GM19455 (cell line): ENCODE data around the gene RABIF.
"Not testable (repeated sequence)": the region's sequence is repeated elsewhere in the genome, so short reads cannot be mapped to it uniquely, and the experiment has no call there.

ENCODE experiments used
- ATAC-seq: cut with Tn5 transposase; IDR thresholded peaks from one replicate; pipeline ENCODE4 v1.9.1; 2021; ENCODE audit not compliant: unreplicated experiment

The RABIF gene

DNA sequence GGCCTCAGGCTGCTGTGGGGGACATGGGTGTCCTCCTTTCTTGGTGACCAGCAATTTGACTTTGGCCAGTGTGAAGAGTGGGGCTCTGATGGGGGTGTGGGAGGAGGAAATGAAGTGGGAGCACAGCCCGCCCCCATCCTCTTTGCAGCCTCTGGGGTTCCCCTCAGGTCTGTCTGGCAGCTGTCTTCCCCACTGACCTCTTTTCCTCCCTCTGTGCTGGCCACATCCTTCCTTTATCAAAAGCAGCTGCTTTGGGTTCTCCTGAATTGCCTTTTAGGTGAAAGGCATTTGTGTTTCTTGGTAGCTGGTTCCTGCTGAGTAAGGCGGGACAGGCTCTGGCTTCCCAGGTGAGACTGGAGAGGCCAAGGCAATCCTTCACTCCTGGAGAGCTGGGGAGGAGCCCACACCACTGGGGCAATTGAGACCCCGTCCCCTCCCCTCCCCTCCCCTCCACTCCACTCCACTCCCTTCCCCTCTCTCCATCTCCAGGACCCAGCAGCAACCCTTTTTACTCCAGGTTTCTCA lies 53.3 kb downstream of the RABIF start:
- no peak for ATAC-seq

DNA sequence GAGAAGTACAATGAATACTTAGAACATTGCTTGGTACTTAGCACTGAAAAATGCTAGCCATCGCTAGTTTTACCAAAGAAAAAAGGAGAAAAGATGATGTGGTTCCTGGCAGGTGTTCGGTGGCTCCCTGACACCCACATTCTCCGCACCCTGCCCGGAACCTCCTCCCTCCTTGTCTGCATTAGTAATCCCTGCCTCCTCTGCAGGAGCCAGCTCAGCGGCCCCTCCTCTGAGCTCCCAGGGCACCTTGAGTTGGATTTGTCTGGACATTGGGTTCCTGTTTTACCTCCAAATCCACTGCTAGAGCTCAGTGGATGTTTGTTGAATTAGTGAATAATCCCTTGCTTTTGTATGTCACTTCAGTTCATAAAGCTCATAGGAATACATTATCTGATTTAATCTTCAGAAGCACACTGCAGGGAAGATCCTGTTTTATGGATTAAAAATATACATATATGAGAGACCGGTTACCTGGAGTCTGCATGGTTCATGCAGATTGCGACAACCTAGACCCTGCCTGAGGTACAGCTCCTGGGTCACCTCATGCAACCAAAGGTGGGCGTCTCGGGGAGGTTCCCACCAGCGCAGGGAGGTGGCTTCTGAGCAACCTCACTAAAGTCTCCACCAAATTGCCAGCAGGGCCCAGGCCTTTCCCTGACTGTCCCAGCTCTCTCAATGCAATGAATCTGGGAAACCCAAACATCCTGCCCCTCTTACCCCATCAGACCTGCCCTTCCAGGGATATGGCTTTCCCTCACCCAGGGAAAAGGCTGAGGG lies 54.0 kb downstream of the RABIF start:
- no peak for ATAC-seq

DNA sequence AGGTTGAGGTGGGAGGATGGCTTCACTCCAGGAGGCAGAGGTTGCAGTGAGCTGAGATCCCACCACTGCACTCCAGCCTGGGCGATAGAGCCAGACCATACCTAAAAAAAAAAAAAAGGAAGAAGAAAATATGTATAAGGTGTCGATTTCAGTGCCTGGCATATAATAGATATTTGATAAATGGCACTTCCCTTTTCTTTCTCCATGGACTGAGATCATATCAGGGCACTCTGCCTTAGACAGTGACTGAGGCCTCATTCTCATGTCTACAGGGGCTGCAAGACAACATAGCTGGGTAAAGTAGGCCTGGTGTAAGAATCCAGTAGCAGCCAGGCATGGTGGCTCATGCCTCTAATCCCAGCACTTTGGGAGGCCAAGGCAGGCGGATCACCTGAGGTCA lies 57.0 kb downstream of the RABIF start:
- ATAC-seq, result no peak

DNA sequence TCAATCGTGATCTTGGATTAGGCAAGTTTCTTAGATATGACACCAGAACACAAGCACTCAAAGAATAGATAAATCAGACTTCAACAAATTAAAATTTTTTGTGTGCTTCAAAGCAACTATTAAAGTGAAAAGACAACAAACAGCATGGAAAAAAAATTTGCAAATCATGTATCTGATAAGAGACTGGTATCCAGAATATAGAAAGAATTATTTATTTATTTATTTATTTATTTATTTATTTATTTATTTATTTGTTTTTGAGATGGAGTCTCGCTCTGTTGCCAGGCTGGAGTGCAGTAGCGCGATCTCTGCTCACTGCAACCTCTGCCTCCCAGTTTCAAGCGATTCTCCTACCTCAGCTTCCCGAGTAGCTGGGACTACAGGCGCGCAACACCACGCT lies 59.7 kb downstream of the RABIF start:
- not testable (repeated sequence) for ATAC-seq
